HUDEP-2 (cell line): ENCODE results near the gene AANAT.

Experiments
- DNase-seq, 76 experiments: peaks; one replicate each; lab custom pipeline; 2025; ENCODE audit not compliant: unreplicated experiment in 76 of 76; lab: John Stamatoyannopoulos, UW

Gene AANAT

GRCh38 chr17:76441686-76442340 is 25.6 kb upstream of the AANAT start:
- peak in 6 of 76 experiments; percentile 10 to 35 (median 20) for DNase-seq

- no peak for DNase-seq
Measured at GRCh38 chr17:76442341-76443338, 24.8 kb upstream of the AANAT start.

- DNase-seq, result no peak
Measured at GRCh38 chr17:76444518-76445311, 22.7 kb upstream of the AANAT start.

GRCh38 chr17:76445697-76446448 is 21.5 kb upstream of the AANAT start:
- no peak for DNase-seq

- DNase-seq, result no peak
Measured at GRCh38 chr17:76446449-76447231, 20.8 kb upstream of the AANAT start.

GRCh38 chr17:76447931-76448652 is 19.3 kb upstream of the AANAT start:
- DNase-seq, result no peak

GRCh38 chr17:76449126-76449525 is 18.3 kb upstream of the AANAT start:
- DNase-seq, result no peak

- no peak for DNase-seq
Measured at GRCh38 chr17:76451506-76451905, 15.9 kb upstream of the AANAT start.

- DNase-seq, result peak in 1 of 76 experiments; percentile 15
Measured at GRCh38 chr17:76452127-76452659, 15.2 kb upstream of the AANAT start.

- peak in 72 of 76 experiments; percentile 22 to 91 (median 76) for DNase-seq
Measured at GRCh38 chr17:76452660-76453430, 14.6 kb upstream of the AANAT start, which contains the start of gene UBE2O. Gene UBE2O, minus strand, starts transcription at chr17:76453152. Its CDS starts 11 bp downstream, at chr17:76453141.

GRCh38 chr17:76453431-76453743 is 14.0 kb upstream of the AANAT start:
- DNase-seq, result no peak

- peak in 71 of 76 experiments; percentile 9 to 84 (median 58) for DNase-seq
Measured at GRCh38 chr17:76458580-76459490, 8.6 kb upstream of the AANAT start.

GRCh38 chr17:76459674-76460073 is 7.7 kb upstream of the AANAT start:
- DNase-seq, result no peak

- no peak for DNase-seq
Measured at GRCh38 chr17:76461765-76462555, 5.4 kb upstream of the AANAT start.

- no peak for DNase-seq
Measured at GRCh38 chr17:76462556-76463290, 4.7 kb upstream of the AANAT start.
